Activated T-helper 2 cell treated with anti-CD3 and anti-CD28 coated beads, Interferon-gamma antibody, Interleukin-2, Interleukin-4, amounts not matched to agents 10 μg/mL and 5 μg/mL and 100 μg/mL, durations not matched to agents 14 hours and 24 hours and 36 hours (primary cell): ENCODE results near the gene WWOX. TPM values are rescaled to one million over a fixed set of nuclear protein-coding genes. Genes with fewer than 3 reads are reported as not detected.

Experiments used
- DNase-seq: peaks from one replicate; pipeline ENCODE4 v3.0.0; 2021; ENCODE audit warnings: low spot score
- H3K27ac Mint-ChIP-seq: one replicate; pipeline ENCODE4 v1.8.0; 2021; ENCODE audit warnings: mixed read lengths
- H3K27me3 Mint-ChIP-seq: one replicate; pipeline ENCODE4 v1.8.0; 2021; ENCODE audit warnings: low read depth, mixed read lengths
- H3K36me3 Mint-ChIP-seq: one replicate; pipeline ENCODE4 v1.8.0; 2021; ENCODE audit warnings: low read depth, mixed read lengths
- H3K4me1 Mint-ChIP-seq: one replicate; pipeline ENCODE4 v1.8.0; 2021; ENCODE audit warnings: low read depth, mixed read lengths
- H3K4me3 Mint-ChIP-seq: one replicate; pipeline ENCODE4 v1.8.0; 2021; ENCODE audit warnings: low read depth, mild to moderate bottlenecking, moderate library complexity, mixed read lengths
- H3K9me3 Mint-ChIP-seq: one replicate; pipeline ENCODE4 v1.8.0; 2021; ENCODE audit warnings: mixed read lengths
- intact Hi-C: fragments of 100-400 bp; cut with micrococcal nuclease; formaldehyde crosslinking; loops from one replicate; pipeline ENCODE4 v1.15.1; 2023
- total RNA-seq: library from RNA; stranded (reverse); gene quantifications from 2 replicates; pipeline ENCODE4 v1.2.3, GENCODE V29; 2022

The WWOX gene
- total RNA-seq, 1 donor from 2014 or later = 19.0 TPM

DNA sequence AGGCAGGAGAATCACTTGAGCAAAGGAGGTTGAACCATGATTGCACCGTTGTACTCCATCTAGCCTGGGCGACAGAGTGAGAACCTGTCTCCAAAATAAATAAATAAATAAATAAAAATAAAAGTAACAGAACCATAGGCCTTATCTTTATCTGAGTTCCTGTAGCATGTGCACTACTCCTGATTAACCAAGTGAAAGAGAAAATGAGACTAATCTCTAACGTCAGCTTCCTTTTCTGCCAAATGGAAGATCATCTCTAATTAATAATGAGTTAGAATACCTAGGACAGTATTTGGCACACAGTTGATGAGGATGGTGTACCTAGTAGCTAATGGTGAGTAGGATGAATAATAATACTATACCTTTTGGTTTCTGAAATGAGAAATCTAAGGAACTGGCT, 520.4 kb downstream of the WWOX start:
- no peak for DNase-seq
- intact Hi-C loops = no loop called here
- Mint-ChIP-seq H3K9me3 (peaks cover 9% of the 10 kb centered on the region), H3K4me3 (no peak overlapping the region), H3K27me3 (no peaks in the 10 kb centered on the region), H3K27ac (no peak overlapping the region), H3K4me1 (peaks cover 2% of the 10 kb centered on the region), H3K36me3 (peaks cover 3% of the 10 kb centered on the region)

DNA sequence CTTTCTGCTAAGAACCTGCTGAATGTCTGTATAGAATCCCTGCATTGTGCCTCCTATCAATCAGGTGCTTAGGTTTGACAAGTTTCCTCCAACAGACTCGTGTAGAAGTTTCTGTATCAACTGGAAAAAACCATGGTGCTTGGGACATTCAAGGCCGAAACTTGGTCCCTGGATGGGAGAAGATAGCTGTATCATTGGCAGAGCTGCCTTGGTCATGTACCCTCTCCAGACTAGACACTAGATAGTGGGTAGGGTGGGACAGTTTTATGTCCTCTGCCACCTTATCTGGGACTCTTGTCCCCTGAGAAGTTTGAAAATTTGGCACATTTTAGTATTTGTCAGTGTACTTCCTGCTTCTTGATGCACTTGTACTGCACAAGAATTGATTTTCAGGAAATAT, 520.8 kb downstream of the WWOX start:
- Mint-ChIP-seq H3K36me3 (peaks cover 3% of the 10 kb centered on the region), H3K27me3 (no peaks in the 10 kb centered on the region), H3K27ac (no peak overlapping the region), H3K9me3 (peaks cover 9% of the 10 kb centered on the region), H3K4me3 (no peak overlapping the region), H3K4me1 (peaks cover 2% of the 10 kb centered on the region)
- DNase-seq = no peak
- intact Hi-C loops = no loop called here

DNA sequence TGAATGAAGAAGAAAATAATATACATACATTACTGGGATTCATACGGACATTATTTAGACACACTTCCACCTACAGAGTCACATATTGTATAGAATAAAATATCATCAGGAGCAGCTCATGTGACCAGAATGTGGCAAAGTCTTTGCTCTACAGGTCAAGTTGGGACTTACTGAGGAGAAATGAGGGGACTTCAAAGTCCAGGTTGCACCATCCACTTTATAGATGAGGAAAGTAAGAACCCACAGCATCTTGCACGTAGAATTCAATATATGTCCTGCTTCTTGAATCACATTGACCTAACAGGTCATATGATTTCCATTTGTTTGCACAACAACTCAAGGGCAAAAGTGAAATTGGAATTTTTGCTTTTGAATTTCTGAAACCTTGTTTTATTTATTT, 524.3 kb downstream of the WWOX start:
- DNase-seq = no peak
- intact Hi-C loops = no loop called here
- H3K4me1 Mint-ChIP-seq = peaks cover 2% of the 10 kb centered on the region
- H3K4me3 Mint-ChIP-seq = no peak overlapping the region
- no peaks in the 10 kb centered on the region for H3K27me3 Mint-ChIP-seq
- H3K36me3 Mint-ChIP-seq = peaks cover 3% of the 10 kb centered on the region
- H3K9me3 Mint-ChIP-seq = peaks cover 9% of the 10 kb centered on the region
- H3K27ac Mint-ChIP-seq = no peak overlapping the region

DNA sequence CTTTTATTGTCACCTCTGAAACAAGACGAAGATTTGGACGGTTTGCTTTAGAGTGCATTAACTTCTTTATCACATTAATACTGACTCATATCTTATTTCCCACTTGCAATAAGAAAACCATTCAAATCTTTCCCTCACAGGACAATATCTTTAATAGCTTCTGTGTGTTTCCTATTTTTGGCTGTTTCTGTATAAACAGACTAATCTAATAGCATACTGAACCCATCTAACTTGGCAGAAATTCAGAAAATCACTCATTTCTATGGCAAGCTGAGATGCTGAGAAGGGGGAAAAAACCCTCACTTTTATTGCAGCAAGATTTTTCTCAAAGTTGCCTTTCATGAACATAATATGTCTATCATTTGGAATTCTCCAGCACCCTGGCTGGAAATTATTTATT, 524.9 kb downstream of the WWOX start:
- H3K4me1 Mint-ChIP-seq = peaks cover 2% of the 10 kb centered on the region
- intact Hi-C loops = no loop called here
- H3K36me3 Mint-ChIP-seq = peaks cover 3% of the 10 kb centered on the region

DNA sequence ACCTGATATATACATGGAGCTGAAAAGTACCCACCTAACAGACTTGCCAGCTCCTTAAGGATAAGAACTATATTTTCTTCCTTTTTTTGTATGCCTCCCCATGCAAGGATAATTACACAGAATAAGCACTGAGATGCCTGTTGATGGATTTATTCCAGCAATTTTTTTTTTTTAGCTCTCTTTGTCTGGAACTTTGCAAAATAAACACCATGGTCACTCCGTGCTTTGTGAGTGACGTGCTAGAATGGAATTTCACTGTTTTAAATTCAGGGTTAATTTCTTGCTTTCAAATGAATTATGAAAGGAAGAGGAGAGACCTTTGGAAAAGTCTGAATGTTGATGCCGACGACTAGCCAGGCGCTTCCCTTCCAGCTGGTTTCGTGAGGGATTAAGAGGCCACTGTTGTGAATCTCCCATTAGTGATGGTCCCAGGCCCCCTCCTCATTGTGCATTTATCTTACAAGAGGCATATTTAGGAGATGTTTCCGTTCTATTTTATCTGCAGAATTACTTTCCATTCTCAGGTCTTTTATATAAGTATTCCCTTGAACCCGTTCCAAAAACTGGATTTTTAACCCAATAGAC, 529.1 kb downstream of the WWOX start:
- H3K27me3 Mint-ChIP-seq = no peaks in the 10 kb centered on the region
- intact Hi-C loops = no loop called here

More for the DNA sequence above, 524.9 kb downstream of the WWOX start:
- Mint-ChIP-seq H3K27me3 (no peaks in the 10 kb centered on the region), H3K27ac (no peak overlapping the region), H3K9me3 (peaks cover 9% of the 10 kb centered on the region), H3K4me3 (no peak overlapping the region)
- no peak for DNase-seq

DNA sequence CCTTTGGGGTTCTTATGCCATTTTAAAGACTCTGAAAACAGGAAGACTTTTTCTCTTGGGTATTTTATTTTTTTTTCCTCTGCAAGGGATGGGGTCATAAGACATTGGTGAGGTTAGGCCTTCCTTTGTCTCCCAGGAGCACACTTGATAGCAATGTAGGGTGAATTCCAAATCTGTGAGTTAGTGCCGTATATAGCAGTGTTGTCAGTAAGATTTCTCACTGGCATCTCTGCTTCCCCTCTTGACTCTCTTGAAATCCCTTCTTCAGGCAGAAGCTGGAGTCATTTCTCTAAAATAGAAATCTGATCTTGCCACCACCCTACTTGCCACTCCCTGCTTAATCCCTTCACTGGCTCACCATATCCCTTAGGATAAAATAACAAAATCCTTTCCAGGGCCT, 529.7 kb downstream of the WWOX start:
- Mint-ChIP-seq H3K36me3 (no peaks in the 10 kb centered on the region), H3K27me3 (no peaks in the 10 kb centered on the region), H3K27ac (no peak overlapping the region), H3K4me3 (no peak overlapping the region), H3K9me3 (peaks cover 11% of the 10 kb centered on the region), H3K4me1 (no peaks in the 10 kb centered on the region)
- no peak for DNase-seq
- intact Hi-C loops = no loop called here

More for the DNA sequence above, 529.1 kb downstream of the WWOX start:
- no peak overlapping the region for H3K4me3 Mint-ChIP-seq
- DNase-seq = no peak
- no peaks in the 10 kb centered on the region for H3K36me3 Mint-ChIP-seq
- H3K27ac Mint-ChIP-seq = no peak overlapping the region
- H3K9me3 Mint-ChIP-seq = peaks cover 11% of the 10 kb centered on the region
- H3K4me1 Mint-ChIP-seq = no peaks in the 10 kb centered on the region

DNA sequence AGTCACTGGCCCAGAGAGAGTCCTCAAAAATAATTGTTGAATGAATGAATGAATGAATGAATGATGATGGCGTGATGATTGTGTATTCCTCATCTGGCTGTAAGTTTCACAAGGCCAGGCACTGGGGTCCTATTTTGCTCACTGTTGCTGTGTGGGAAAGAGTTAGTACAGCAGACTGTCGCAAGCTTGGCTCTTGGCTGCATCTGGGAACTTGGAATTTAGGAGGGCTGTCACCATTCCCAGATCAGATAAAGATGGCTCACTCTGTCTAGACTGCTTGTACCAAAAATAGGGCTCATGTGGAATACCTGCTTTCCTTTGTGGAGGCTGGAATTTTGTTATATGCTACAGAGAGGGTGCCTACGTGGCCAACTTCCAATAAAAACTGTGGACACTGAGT, 530.6 kb downstream of the WWOX start:
- Mint-ChIP-seq H3K27ac (no peak overlapping the region), H3K4me1 (no peaks in the 10 kb centered on the region), H3K4me3 (no peak overlapping the region), H3K36me3 (no peaks in the 10 kb centered on the region), H3K9me3 (peaks cover 11% of the 10 kb centered on the region), H3K27me3 (no peaks in the 10 kb centered on the region)
- intact Hi-C loops = no loop called here
- DNase-seq = no peak

DNA sequence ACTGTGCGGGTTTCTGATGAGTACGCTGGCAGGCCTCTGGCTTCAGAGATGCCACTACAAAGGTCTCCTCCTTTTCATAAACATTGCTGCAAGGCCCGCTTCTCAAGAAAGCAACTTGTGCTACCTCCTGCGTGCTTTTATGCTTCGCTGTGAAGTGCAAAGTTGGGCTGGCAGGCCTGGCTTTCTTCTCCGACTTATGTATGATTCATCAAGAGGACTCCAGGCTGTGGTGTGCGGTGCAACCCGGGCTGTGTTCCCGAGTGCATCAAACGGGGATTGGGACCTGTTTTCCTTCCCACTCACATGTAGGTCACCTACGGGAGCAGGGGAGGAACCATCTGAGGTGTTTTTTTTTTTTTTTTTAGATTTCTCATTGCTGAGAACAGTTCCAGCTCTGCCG, 534.1 kb downstream of the WWOX start:
- H3K4me1 Mint-ChIP-seq = no peaks in the 10 kb centered on the region
- no peaks in the 10 kb centered on the region for H3K27me3 Mint-ChIP-seq
- H3K9me3 Mint-ChIP-seq = peaks cover 11% of the 10 kb centered on the region
- intact Hi-C loops = no loop called here
- H3K27ac Mint-ChIP-seq = no peak overlapping the region
- DNase-seq = no peak
- H3K36me3 Mint-ChIP-seq = no peaks in the 10 kb centered on the region
- H3K4me3 Mint-ChIP-seq = no peak overlapping the region

DNA sequence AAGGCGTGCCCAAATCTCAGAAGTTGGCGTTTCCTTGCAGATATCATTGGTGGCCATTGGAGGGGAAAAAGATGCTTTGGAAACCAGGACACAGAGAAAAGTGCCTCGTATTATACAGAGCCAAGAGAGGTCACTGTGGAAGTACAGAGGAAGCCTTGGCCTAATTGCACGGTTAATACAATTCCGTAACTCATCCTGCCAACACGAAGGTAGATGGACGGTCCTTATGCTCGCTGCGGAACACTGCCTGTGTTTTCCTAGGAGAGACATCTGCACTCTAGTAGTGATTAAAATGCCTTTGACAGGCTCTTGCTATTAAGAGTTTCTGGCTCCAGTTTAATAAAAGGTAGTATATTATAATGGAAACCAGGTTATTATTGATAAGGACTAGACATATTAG, 536.4 kb downstream of the WWOX start:
- Mint-ChIP-seq H3K27me3 (no peaks in the 10 kb centered on the region), H3K36me3 (no peaks in the 10 kb centered on the region), H3K4me3 (no peak overlapping the region), H3K27ac (no peak overlapping the region), H3K9me3 (no peaks in the 10 kb centered on the region), H3K4me1 (no peaks in the 10 kb centered on the region)
- DNase-seq = no peak
- intact Hi-C loops = no loop called here

DNA sequence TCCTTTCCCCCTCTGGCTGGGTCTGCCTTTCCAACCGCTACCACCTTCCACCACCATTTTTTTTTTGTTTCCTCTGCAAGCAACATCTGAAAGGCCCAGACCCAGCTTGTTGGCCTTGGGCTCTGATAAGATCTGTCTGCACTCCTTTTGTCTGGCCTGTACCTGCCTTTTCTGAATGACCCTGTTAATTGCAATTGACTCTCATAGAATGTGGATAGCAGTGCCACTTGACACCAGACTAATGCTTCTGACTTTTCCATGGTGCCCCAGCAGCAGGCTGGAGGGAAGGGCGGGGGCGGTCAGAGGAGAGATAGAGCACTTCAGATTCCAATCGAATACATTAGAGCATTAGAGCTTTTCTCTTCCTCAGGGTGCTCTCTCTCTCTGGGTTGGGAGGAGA, 538.9 kb downstream of the WWOX start:
- Mint-ChIP-seq H3K27ac (no peak overlapping the region), H3K9me3 (no peaks in the 10 kb centered on the region), H3K36me3 (no peaks in the 10 kb centered on the region), H3K27me3 (peaks cover 16% of the 10 kb centered on the region), H3K4me1 (no peaks in the 10 kb centered on the region), H3K4me3 (no peak overlapping the region)
- intact Hi-C loops = no loop called here
- DNase-seq = no peak

DNA sequence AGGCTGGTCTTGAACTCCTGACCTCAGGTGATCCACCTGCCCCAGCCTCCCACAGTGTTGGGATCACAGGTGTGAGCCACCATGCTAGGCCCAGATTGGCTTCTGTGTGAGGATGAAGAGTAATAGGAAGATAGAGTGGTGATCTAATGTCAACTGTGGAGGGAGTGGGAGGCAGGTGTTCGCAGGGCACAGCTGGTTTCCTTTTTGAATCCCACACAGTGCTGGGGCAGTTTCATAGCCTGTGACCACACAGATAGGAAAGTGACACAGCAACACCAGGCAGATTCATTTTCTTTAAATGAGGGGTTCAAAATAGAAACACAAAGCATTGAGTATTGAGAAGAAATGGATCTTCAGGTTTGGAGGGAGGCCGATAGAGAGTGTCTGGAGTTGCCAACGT, 540.3 kb downstream of the WWOX start:
- DNase-seq = no peak
- Mint-ChIP-seq H3K9me3 (no peaks in the 10 kb centered on the region), H3K27me3 (peaks cover 16% of the 10 kb centered on the region), H3K27ac (no peak overlapping the region), H3K4me3 (no peak overlapping the region), H3K36me3 (no peaks in the 10 kb centered on the region), H3K4me1 (no peaks in the 10 kb centered on the region)
- intact Hi-C loops = no loop called here

DNA sequence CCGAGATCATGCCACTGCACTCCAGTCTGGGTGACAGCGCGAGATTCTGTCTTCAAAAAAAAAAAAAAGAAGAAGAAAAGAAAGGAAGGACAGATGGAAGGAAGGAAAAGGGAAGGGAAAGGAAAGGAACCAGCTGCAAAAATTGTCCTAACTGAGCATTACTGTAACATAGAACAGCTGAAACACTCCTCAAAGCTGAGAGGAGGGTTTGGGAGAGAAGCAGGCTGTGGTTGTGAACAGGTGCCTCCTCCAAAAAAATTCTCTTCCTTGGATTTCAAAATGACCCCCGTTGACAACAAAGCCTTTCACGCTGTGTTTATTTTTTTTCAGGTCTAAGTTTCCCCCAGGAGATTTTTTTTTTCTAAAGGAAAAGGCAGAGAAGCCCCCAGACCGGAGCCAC, 541.4 kb downstream of the WWOX start:
- no peak for DNase-seq
- Mint-ChIP-seq H3K9me3 (no peaks in the 10 kb centered on the region), H3K27me3 (peaks cover 16% of the 10 kb centered on the region), H3K36me3 (no peaks in the 10 kb centered on the region), H3K4me1 (no peaks in the 10 kb centered on the region), H3K27ac (no peak overlapping the region), H3K4me3 (no peak overlapping the region)
- intact Hi-C loops = no loop called here

DNA sequence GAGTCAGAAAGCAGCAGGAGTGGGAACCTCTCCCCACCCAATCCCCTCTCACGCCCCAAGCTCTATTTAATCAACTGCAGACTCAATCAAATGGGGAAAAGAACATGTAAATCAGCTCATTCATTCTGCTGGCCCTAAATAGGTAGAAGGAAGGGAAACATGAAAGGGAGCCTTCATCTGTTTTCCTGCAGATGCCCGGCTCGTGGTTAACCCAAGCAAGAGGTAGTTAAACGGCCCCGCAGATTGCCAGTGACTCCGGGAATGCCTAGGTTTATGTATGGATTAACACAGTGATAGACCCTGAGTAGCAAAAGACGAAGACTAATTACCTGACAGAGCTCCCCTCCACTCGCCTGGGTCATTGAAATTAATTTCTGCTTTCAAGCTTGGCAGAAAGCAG, 542.0 kb downstream of the WWOX start:
- intact Hi-C loops = no loop called here
- DNase-seq = no peak
- Mint-ChIP-seq H3K4me1 (no peaks in the 10 kb centered on the region), H3K9me3 (no peaks in the 10 kb centered on the region), H3K36me3 (no peaks in the 10 kb centered on the region), H3K4me3 (no peak overlapping the region), H3K27ac (no peak overlapping the region), H3K27me3 (peaks cover 16% of the 10 kb centered on the region)
